Melanocyte of skin (primary cell): ENCODE data around the gene PABPN1. TPM values are rescaled to one million over a fixed set of nuclear protein-coding genes. Genes with fewer than 3 reads are reported as not detected.

Experiments used
- total RNA-seq, 2 donors: library from RNA; depleted of rRNA; stranded (reverse); fragments of >200 nt; gene quantifications; 2 replicates each; pipeline ENCODE4 v1.2.3, GENCODE V29; 2012

PABPN1 gene, protein sequence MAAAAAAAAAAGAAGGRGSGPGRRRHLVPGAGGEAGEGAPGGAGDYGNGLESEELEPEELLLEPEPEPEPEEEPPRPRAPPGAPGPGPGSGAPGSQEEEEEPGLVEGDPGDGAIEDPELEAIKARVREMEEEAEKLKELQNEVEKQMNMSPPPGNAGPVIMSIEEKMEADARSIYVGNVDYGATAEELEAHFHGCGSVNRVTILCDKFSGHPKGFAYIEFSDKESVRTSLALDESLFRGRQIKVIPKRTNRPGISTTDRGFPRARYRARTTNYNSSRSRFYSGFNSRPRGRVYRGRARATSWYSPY
- total RNA-seq, result 10 to 100 TPM; 33.0 to 54.3 TPM

GRCh38 chr14:23320584-23321571 lies at the start of gene PABPN1:
Gene PABPN1 (plus strand): TSS chr14:23321457. CDS start chr14:23321470, 13 bp downstream.

GRCh38 chr14:23286020-23286901 lies 35.0 kb upstream of the PABPN1 start, which contains the start of gene HOMEZ:
Gene HOMEZ (minus strand): TSS chr14:23286132. CDS start chr14:23285952, 180 bp downstream.

GRCh38 chr14:23302290-23303225 lies 18.7 kb upstream of the PABPN1 start, which contains the start of gene PPP1R3E:
Gene PPP1R3E (minus strand): TSS chr14:23302859. CDS start chr14:23302576, 283 bp downstream.

GRCh38 chr14:23306412-23307145 lies 14.7 kb upstream of the PABPN1 start, which contains the start of gene BCL2L2:
Gene BCL2L2 (plus strand): TSS chr14:23306833. CDS start chr14:23307768, 935 bp downstream.

DNA sequence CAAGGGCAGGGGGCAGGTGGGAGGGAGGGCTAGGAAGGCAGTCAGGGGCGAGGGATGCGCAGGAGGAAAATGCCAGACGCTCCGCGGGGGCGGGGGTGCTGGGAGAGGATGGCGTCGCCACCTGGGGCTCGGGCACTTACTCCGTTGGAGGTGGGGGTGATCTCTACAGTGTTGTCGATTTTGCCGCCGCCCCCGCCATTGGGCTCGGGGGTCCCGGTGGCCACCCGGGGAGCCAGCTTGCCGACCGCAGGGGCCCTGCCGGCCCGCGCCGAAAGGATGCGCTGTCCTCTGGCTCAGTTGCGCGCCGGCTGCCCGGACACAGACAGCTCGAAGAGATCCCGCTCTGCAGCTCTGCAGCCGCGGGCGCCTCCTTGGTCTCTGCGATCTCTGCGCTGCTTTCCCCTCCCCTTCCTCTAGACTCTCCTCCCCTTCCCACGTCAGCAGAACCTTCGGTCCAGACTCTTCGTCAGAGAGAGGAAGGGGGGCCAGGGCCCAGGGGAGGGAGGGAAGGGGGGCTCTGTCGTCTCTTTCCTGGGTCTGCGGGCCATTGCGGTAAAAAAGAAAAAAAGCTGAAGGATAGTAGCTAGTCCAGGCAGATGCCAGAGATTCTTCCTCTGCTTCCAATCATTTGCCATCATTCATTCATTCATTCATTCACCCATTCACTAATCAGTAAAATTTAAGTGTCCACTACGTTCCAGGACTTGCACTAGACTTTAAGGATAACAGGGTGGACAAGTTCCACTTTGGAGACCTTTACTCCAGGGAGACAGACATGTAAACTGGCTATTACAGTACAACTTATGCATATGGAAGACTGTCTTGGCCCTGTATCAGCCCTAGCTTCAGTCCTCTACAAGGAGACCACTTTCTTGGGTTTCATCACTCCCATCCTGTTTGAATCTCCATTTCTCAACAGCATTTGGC lies 31.5 kb downstream of the PABPN1 start, which contains the start of gene SLC22A17:
SLC22A17 (minus strand) TSS at position 382 of the 927 bp plus-strand sequence.

DNA sequence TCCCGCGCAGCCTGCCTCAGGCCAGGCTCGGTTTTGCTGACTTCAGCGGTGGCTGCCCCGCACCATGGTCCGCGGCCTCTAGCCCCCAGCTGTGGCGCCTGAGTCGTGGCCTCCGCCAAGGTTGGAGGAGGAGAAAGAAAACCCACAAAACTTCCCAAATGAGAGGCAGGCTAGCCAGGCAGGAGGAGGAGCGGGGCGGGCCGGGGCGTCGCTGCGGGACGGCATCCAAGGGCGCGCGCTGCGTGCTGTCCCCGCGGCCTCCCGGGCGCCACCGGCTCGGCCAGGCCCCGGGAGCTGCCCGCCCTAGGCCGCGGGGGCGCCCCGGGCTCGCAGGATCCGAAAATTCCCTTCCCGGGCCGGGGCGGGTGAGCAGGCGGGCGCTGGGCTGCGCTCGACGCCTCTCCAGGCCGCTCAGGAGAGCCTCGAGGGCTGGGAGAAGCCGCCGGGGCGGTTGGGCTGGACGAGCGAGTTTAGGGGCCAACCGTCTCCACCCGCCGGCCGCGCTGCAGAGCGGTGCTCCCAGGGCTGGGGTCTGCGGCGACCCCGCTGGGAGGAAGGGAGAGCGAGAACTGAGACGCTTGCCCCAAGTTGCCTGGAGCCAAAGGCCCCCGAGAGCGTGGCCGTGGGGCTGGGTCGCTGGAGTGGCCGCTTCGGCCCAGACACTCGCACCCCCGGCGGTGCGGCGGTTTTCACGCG lies 43.9 kb downstream of the PABPN1 start, which contains the start of gene EFS:
EFS (minus strand) TSS at position 137 of the 696 bp plus-strand sequence. CDS start 147 bp downstream, outside the sequence.

DNA sequence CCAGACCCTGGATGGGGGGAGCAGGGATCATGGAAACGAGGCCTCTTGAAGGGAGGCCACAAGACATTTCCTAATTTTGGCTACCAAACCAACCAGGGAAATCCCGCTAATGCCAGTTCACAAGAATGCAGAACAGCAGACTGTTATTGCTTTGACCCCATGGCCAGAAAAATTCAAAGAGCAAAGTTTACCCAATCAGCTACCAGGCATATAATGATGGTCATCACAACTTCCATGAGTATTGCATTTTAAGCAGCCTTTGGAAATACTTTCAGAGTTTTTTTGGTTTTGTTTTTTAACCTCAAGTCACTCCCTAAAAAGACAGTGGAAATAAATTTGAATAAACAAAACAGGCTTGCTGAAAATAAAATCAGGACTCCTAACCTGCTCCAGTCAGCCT lies 51.3 kb downstream of the PABPN1 start, which contains the start of gene IL25:
IL25 (plus strand) TSS at position 301 of the 400 bp plus-strand sequence.

Other genes with a start within 250 kb of the PABPN1 start
- gene ACIN1, start 226.3 kb upstream of the PABPN1 start, total RNA-seq, result 10 to 100 TPM; 84.7 to 93.2 TPM
- gene C14orf119, start 226.0 kb upstream of the PABPN1 start, total RNA-seq, result 10 to 100 TPM; 39.6 to 55.3 TPM
- not detected for gene CIROP, start 216.5 kb upstream of the PABPN1 start, total RNA-seq
- gene CEBPE, start 202.2 kb upstream of the PABPN1 start, total RNA-seq, result not detected
- gene SLC7A8, start 137.8 kb upstream of the PABPN1 start, total RNA-seq, result 10 to 100 TPM; 24.1 to 43.3 TPM
- gene RNF212B, start 83.5 kb upstream of the PABPN1 start, total RNA-seq, result under 1 TPM in 1 of 2 donors, not detected in 1; 0.34 TPM
- 10 to 100 TPM; 10.3 to 12.7 TPM for gene HOMEZ, start 35.3 kb upstream of the PABPN1 start, total RNA-seq
- 1 to 10 TPM; 2.7 to 3.8 TPM for gene PPP1R3E, start 18.6 kb upstream of the PABPN1 start, total RNA-seq
- gene BCL2L2, start 14.6 kb upstream of the PABPN1 start, total RNA-seq, result 10 to 100 TPM; 13.1 to 22.0 TPM
- gene SLC22A17, start 31.4 kb downstream of the PABPN1 start, total RNA-seq, result 1 to 10 TPM; 2.4 to 3.3 TPM
- 1 to 10 TPM; 1.3 to 2.1 TPM for gene EFS, start 43.7 kb downstream of the PABPN1 start, total RNA-seq
- gene IL25, start 51.4 kb downstream of the PABPN1 start, total RNA-seq, result not detected
- gene CMTM5, start 55.6 kb downstream of the PABPN1 start, total RNA-seq, result under 1 TPM; 0.67 to 0.69 TPM
- not detected for gene MYH6, start 86.8 kb downstream of the PABPN1 start, total RNA-seq
- not detected for gene MYH7, start 114.2 kb downstream of the PABPN1 start, total RNA-seq
- gene NGDN, start 148.2 kb downstream of the PABPN1 start, total RNA-seq, result 10 to 100 TPM; 31.7 to 54.6 TPM
- gene ZFHX2, start 230.3 kb downstream of the PABPN1 start, total RNA-seq, result under 1 TPM; under 0.01 TPM
- gene THTPA, start 234.8 kb downstream of the PABPN1 start, total RNA-seq, result 10 to 100 TPM; 20.3 to 31.7 TPM
- gene AP1G2, start 246.3 kb downstream of the PABPN1 start, total RNA-seq, result 10 to 100 TPM; 23.1 to 27.0 TPM